Activated naive CD4-positive, alpha-beta T cell treated with Interleukin-2 at 50 U/mL for 16 hours (primary cell): ENCODE measurements around the gene MFSD6.
A peak's percentile ranks its signal among the peaks of the same experiment; 100 is the strongest.
"Not testable (repeated sequence)": the region's sequence is repeated elsewhere in the genome, so short reads cannot be mapped to it uniquely, and the experiment has no call there.

Experiments used
- DNase-seq: peaks from one replicate; pipeline ENCODE4 v3.0.0-alpha.2; 2020

The MFSD6 gene

DNA sequence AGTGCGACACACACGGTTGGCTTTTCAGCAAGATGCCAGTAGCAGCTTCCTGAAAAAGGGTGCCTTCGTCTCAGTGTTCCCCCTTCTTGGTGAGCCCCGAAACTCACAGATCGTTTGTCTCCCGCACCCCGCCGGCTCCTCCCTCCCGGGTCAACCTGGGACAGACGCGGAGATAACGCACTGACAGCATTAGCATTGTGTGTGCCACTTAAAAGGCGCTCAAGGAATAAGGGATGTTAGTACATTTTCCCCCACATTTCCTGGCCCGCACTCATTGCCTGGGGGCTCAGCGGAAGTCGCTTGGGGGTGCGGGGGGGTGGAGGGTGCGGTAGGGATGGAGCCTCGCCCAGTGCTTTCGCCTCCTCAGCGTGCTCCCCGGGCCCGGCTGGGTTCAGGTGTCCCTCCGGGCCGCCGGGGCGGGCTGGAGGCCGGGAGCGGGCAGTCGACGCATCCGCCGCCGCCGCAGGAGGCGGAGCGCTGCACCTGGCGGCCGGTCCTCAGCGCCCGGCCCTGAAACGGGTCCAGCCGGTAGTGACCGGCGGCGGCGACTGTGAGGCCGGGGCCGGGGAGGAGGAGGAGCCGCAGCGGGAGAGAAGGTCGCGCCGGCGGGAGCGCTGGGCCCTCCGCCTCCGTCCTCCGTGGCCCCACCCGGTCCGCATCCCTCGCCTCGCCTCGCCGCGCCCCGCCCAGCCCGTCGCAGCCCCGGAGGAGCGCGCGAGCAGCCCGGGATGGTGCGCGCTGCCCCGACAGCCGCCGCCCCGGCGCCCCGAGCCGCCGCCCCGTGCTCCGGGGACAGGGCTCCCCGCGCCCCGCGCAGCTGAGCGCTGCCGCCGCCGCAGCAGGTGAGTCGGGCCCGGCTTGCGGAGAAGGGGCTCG lies at the start of gene MFSD6:
Gene MFSD6 (plus strand): TSS at position 694 of the 876 bp plus-strand sequence. CDS start 27,675 bp downstream, outside the sequence.
- peak; percentile 60 for DNase-seq

DNA sequence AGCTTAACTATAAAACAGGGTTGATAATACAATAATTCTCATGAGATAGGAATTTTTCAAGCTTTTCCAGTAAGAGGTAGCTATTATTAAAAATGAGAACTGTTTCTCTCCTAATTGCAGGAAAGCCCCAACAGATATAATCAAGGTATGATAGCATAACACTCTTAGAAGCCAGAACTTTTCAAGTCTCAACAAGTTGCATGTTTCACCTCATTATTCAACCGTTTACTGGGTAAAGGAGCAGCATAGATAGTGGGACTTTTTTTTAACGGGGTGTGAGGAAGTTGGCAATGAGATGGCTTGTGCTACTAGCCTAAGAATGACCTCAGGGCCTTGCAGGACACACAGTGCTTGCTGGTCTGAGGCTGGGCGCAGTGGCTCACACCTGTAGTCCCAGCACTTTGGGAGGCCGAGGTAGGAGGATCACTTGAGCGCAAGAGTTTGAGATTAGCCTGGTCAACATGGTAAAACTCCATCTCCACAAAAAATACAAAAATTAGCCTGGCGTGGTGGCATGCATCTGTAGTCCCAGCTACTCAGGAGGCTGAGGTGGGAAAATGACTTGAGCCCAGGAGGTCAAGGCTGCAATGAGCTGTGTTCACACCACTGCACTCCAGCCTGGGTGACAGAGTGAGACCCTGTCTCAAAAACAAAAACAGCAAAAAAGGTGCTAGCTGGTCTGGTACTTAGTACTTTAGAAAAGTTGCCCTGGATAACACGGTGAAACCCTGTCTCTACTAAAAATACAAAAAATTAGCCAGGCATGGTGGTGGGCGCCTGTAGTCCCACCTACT lies 49.3 kb upstream of the MFSD6 start:
- DNase-seq: not testable (repeated sequence)

DNA sequence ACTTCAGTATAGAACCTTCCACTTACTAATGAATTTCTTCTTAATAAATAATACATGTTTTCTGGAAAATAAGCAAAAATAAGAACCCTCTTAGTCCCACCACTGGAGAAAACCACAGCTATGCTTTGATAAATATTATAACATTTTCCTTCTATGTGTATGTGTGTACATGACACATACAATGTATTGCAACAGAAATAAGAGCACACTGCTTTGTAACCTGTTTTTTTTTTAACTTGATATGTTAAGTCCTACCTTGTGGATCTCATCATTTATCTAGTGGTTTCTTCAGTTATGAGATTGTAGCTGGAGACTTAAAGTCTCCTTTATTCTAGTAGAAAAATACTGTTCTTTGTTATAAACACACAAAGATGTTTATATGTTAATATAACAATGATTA lies 47.6 kb upstream of the MFSD6 start:
- DNase-seq: no peak

DNA sequence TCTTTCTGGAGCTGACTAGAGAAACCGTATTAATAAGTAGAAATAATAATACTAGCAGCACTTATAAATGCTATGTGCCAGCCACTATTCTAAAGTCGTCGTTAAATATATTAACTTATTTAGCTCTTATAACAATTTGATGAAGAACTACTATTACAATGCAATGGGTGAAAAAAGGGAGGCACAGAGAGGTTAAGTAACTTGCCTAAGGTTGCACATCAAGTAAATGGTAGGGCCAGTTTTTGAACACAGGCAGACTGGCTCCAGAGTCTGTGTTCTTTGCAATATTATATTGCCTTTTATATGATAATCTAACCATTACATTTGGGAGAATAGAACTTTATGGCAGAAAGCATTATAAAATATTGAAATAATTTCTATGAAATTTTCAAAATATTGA lies 47.2 kb upstream of the MFSD6 start:
- DNase-seq: no peak

DNA sequence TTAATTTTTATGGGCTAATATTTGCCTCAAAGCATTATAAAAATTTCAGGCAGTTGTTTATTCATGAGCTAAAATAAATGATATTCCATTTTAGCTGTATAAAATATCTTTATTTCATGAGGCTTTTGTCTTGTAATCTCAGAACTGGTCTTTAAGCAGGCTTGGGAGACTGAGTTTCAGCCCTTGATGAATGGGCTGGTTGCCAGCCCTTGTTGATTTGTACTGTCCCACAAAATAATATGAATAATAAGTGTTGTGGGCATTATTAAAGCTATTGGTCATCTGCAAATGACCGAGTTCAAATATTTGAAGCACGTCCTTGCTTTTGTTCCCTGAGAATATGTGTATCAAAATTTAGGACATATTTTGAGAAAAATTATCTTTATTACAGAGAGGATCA lies 46.6 kb upstream of the MFSD6 start:
- no peak for DNase-seq

DNA sequence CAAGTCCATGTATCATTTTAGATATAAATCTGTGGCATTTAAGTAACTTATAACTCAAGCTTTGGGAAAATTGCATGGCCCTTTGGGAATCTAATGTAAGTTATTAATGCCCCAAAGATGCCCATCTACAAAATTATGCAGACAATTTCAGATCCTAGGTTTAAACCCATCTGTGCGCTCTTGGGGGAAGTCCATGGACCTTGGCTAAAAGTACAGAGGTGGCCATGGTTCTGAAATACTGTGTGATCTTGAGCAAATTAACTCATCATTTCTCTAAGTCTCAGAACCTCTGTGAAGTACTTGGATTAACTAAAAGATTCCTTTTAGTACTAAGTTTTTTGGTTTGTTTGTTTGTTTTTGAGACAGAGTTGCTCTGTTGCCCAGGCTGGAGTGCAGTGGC lies 45.3 kb upstream of the MFSD6 start:
- DNase-seq: no peak

DNA sequence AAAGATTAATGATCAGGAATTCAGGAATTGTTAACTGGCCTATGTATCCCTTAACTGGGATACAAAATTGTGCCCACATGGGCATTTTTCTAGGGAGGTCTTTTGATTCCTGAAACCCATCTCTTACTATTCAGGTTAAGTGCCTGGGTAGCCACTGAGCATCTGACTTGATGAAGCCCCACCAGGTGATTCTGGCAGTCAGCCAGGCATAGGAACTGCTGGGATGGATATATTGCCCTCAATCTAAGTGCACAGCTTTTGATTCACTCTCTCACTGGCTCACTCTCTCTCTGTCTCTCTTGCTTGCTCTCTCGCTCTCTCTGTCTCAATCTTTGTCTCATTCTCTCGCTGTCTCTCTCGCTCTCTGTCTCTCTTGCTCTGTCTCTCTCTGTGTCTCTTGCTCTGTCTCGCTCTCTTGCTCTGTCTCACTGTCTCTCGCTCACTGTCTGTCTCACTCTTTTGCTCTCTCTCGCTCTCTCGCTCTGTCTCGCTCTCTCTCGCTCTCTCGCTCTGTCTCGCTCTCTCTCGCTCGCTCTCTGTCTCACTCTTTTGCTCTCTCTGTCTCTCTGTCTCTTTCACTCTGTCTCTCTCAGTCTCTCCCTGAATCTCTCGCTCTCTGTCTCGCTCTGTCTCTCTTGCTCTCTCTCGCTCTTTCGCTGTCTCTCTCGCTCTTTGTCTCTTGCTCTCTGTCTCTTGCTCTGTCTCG lies 42.5 kb upstream of the MFSD6 start:
- no peak for DNase-seq

DNA sequence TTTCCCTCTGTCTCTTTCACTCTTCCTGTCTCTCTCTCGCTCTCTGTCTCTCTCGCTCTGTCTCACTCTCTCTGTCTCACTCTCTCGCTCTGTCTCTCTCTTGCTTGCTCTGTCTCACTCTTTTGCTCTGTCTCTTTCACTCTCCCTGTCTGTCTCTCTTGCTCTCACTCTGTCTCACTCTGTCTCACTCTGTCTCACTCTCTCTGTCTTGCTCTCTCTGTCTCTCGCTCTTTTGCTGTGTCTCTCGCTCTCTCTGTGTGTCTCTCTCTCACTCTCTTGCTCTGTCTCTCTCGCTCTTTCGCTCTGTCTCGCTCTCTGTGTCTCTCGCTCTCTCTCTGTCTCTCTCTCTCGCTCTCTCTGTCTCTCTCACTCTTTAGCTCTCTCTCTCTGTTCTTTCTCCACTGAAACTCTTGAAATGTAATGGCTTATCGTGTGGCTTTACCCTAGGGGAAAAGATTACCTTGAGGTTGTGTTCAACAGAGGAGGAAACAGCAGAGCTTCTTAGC lies 41.9 kb upstream of the MFSD6 start:
- DNase-seq: no peak

DNA sequence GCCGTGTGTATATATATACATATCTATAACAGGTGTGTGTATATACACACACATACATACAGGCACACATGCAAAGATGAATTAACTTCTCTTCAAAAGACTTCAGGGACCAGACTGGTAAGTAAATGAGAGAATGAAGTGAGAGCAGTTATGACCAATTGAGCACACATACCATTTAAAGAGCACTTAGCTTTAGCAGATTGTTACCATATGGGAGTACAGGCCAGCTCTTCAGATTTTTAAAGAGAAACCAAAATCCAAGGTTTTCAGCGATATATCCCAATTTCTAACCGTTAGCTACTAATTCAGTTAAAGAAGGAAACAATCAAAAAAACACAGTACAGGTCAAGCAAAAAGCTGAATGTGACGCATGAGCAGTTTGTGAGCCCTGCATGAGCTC lies 41.1 kb upstream of the MFSD6 start:
- DNase-seq: no peak

DNA sequence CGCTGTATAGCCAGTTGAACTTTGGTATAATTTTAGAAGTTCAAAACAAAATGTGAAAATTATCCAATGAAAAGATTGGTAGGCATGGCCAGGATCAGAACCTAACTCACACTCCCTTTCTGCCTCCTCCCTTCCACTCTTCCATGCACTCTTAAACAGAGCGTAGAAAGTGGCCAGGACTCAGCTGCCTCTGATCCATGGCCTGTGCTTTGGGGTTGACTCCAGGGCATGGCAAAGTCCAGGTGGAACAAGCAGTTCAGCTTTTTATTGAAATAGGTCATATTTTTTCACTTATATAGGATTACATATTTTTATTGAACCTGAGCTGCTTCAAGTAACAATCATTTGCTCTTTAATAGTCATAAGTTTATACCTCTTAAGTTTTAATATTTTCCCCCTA lies 38.5 kb upstream of the MFSD6 start:
- no peak for DNase-seq

DNA sequence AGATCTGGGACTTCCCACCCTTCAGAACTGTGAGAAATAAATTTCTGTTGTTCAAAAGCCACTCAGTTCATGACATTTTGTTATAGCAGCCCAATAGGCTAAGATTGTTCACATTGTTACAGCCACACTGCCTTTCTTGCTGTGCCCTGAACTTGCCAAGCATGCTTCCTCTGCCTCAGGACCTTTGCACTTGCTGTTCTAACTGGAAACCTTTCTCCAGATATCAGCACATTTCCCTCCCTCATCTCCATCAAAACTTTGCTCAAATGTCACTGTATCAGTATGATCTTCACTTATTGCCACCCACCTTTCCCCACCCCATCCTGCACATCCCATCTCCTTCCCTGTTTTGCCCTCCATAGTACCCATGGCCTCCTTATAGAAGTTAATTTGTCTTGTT lies 32.1 kb upstream of the MFSD6 start:
- DNase-seq: no peak

DNA sequence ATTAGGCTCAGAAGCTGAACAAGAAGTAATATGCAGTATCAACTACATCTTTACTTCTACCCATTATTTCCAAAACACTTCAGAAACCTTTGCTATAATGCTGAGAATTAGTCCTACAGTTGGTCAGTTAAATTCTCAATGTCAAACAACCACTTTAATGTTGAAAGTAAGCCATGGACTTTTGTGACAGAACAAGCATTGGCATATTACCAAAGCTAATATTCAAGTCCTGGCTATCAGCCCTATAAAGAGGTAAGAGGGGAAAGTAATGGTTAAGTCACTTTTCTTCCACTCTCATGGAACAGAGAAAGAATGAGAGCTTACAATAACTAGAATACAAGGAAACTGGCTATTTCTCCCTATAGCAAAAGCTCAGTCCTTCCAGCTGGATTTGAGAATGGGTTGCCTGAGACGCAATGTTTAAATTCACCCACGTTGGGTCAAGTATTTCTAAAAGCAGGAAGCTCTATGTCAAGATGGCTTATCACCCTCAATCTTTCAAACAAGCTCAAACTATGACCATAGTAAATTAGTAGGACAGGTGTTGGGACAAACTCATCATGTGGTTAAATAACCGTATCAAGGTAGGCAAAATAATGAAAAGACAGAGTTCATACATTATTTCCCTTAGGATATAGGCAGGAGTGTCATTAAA lies 31.4 kb upstream of the MFSD6 start:
- no peak for DNase-seq

DNA sequence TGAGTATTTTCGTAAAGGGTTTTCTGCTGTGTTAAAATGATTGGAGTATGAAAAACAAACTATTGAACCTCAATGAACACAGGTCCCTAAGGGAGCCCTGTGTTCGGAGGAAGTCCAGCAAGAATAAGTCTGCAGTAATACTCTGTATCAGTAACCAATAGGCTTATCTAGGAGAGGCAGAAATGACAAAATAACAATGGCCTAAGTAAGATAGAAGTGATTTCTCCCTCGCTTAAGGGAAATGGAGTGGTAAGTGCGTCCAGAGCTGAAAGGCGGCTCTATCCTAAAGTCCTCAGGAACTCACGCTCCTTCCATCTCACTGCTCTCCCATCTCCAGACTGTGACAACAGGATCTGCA lies 29.3 kb upstream of the MFSD6 start:
- no peak for DNase-seq

DNA sequence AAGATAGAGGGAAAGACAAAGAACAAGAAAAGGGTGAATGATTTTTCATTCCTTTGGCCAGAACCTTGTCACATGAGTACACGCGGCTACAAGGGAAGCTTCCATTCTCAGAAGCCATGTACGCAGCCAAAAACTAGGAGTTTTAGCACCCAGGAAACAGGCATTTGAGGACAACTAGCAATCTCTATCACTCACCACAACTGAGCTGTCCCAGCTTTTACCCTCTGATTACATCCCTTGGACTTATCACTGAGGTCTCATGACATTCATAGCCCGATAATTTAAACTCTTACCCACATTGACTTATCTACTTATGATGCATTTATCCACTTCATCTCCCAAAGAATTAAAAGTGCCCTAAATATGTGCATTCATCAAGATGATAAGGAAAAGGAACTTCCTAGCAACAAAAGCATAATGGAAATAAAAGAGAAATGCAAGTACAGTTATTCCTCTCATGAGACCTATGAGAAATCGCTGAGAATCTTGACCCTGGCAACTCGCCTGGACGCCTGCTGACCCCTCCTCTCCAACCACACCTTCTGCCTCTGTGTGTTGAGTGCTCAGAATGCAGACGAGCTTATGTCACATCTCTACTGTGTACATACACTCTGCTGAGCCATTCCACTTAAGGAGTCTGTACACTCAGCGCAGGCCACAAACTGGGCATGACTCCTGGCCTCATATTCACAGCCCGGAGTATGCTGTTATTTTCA lies 28.7 kb upstream of the MFSD6 start:
- no peak for DNase-seq

DNA sequence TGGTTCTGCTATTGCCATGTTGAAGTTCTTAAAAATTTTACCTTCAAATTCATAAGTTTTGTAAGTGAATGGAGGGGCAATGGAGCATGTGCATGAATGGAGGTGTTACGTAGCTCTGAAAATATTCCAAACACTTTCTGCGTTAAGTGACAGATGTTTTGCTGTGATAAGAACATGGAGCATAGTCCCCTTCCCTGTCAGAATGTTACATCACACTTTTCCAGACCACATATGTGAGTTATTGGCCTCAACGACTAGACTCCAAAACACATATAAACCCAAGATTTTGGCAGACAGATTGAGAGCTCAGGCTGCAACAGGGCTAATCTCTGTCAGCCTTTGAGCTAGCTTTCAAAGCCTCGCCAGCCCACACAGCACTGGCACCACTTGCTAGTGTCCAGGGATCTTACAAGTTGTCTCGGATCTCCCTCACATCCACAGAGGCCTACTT lies 27.2 kb upstream of the MFSD6 start:
- no peak for DNase-seq

DNA sequence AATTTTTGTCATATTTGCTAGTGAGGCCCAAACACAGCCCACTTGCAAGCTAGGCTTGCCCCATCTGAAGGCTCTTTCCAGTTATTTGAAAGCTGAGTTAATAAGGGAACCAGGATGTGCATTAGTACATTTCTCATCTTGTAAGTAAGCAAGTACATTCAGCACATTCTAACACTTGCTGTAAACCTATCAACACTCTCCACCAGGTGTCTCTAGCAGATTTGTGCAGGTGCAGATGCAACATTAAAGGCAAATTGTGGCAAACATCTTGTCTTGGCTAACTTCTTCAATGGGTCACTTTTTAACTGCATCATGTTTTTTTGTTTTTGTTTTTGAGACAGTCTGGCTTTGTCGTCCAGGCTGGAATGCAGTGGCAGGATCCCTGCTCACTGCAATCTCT lies 25.3 kb upstream of the MFSD6 start:
- peak; percentile 11 for DNase-seq

DNA sequence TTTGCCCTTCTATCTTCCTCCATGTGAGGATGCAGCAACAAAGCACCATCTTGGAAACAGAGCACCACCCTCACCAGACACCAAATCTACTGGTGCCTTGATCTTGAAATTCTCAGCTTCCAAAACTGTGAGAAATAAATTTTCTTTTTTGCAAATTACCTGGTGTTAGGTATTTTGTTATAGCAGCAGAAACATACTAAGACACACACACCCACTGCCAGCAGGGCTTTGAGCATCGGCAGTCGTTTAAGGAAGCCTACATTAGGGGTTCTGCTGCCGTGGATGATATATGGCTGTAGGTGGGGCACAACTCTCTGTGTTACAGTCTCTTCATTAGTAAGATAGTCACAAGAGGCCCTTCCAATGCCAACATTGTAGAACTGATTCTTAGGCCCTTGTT lies 20.7 kb upstream of the MFSD6 start:
- no peak for DNase-seq

DNA sequence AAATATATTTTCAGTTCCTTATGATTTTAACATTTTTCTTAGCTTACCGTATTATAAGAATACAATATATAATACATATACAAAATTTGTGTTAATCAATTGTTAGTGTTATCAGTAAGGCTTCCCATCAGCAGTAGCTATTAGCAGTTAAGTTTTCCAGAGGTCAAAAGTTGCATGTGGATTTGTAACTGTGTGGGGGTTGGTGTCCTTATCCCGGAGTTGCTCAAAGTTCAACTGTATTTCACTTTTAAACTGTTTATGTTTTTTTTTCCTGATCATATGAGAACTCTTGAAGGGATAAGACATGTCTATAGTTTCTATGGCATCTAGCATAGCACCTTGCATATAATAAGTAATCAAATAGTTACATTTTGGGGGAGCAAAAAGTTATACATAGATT lies 11.9 kb upstream of the MFSD6 start:
- no peak for DNase-seq

DNA sequence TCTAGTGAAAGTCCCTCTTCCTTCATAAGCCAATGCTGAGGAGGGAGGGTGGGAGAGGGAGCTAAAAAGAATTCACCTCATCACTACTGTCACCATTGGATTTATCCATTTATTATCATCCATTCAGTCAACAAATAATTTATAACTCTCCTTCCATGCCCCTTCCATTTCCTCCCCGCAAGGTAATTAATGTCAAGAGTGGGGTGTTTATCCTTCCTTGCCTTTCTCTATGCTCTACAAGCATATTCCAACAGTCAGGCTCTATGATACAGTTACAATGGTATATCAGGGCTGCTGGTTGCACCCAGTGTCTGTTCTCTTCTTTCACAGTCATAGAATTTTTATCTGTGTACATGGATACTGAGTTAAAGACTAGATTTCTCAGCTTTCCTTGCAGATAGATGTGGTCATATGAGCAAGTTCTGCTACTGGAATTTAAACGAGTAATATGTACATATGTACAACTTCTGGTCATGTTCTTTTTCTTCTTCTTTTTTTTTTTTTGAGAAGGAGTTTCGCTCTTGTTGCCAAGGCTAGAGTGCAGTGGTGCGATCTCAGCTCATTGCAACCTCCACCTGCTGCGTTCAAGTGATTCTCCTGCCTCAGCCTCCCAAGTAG lies 5.1 kb upstream of the MFSD6 start:
- DNase-seq: no peak

DNA sequence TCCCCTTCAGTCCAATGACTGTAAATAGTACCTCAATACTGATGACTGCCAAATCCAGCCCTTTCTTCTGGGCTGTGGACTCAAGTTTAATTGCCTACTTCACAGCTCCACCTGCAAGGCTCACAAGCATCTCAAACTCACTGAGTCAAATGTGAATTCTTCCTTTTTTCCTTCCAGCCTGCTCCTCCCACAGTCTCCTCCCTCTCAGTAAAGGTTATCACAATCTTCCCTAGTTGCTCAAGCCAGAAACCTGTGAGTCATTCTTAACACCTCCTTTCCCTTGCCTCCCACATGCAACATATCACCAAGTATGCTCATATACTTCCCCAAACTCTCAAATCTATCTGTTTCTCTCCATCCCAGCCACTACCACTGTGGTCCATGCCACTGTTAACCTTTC lies 3.7 kb upstream of the MFSD6 start:
- DNase-seq: peak; percentile 19

DNA sequence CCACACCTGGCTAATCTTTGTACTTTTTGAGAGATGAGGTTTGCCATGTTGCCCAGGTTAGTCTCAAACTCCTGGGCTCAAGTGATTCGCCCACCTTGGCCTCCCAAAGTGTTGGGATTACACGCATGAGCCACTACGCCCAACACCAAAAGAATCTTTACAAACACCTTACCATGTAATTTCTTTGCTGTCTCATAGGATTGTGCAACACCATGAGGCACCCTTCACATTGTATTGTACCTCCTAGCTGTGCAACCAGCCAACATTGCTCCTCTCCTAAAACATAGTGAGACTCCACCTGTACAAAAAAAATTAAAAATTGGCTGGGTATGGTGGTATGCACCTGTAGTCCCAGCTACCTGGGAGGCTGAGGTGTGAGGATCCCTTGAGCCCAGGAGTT lies 3.1 kb upstream of the MFSD6 start:
- DNase-seq: no peak

DNA sequence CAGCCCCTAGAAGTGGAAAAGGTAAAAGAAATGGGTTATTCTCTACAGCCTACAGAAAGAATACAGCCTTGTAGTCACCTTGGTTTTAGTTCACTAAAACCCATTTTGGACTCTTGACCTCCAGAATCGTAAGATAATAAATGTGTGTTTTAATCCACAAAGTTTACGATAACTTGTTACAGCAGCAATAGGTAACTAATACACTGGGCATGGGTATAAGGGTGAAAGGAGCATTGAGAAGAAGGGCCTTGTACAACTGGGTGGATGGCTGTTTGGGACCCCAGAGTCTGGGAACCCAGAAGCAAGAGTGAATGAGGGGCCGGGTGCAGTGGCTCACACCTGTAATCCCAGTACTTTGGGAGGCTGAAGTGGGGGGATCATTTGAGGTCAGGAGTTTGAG lies 2.2 kb upstream of the MFSD6 start:
- DNase-seq: no peak
